ENCODE data around the gene PRSS16.

Gene PRSS16

DNA sequence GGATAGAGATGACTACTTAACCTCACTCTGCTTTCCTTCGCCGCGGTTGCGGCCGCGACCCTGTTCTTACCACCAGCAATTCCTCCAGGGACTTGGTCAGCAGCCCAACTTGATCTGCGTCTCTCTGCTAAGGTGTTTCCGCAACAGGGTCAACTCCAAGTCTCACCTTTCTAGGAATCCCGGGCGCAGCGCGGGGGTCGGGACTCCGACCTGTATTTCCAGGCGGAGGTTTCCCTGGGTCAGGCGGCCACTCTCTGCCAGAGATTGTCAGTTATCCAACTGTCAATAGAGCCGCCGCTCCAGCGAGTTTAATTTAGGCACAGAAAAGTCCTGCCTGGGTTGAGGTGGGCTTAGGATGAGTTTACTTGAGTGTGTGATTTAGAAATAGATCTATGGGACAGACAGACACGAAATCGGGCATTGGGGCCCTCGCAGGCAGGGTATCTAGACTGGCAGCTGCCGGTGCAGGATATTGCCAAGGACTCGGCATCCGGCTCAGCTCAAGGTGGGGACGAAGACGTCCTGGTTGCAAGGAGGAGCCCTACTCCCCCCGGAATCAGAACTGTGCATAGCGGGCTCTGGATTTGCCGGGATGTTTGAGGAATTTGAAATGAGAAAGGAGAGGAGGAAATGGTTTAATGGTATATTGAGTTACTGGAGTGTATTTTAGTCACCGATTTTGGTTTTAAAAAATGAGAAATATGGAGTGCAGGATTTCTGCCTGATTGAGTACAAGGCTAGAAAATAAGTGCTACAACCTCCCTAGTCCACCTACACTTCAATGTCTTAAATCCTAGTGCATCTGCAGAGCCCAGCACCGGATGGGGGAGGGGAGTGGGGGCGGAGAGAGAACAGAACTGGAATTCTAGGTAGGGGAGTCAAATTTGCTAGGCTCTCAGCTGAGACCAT, 40.9 kb downstream of the PRSS16 start:
- no peak for DNase-seq

DNA sequence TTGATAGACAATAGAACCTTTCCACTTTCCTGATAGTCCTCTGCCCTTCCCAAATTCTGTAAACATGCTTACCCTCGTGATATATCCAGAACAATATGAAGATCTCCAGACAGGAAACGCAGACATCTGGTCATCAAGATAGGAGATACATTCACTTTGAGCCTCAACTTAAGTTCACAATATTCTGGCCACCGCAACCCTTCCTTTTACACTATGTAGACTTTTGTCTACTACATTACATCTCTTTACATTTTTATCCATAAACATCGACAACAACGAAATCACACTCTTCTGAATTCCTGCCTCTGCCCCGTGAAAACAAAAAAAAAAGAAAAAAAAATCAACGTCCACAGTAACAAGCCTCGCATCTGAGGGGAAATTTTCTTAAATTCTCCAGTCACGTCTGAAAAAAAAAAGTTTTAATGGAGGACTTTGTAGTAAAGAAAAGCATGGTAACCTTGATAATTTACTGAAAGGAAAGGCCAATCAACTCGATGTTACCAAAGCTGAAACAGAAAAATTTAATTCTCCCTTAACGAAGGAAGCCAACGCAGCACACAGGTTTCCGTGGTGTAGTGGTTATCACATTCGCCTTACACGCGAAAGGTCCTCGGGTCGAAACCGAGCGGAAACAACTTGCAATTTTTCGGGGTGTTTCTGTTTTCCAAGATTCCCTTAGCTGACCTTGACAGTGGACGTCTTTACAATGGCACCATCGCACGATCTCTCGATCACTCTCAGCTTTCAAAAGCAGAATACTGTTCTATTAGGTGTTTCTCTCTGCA, 42.8 kb downstream of the PRSS16 start:
- no peak for DNase-seq

DNA sequence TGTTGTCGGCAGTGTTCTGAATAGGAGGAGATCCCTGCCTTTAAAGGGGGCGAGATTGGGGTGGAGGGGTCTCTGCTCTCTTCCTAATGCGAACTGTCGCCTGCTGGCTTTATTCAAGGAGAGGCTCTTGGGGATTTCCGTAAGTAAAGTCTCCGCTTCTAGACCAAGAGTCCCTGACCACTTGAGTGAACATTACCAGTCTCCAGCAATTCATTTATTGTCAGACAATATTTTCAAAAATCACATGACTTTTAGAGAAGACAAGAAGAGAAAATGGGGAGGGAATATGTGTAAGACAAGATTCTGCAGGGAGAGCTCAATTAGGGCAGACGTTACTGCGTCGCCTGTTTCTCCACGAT, 43.3 kb downstream of the PRSS16 start:
- no peak for DNase-seq

DNA sequence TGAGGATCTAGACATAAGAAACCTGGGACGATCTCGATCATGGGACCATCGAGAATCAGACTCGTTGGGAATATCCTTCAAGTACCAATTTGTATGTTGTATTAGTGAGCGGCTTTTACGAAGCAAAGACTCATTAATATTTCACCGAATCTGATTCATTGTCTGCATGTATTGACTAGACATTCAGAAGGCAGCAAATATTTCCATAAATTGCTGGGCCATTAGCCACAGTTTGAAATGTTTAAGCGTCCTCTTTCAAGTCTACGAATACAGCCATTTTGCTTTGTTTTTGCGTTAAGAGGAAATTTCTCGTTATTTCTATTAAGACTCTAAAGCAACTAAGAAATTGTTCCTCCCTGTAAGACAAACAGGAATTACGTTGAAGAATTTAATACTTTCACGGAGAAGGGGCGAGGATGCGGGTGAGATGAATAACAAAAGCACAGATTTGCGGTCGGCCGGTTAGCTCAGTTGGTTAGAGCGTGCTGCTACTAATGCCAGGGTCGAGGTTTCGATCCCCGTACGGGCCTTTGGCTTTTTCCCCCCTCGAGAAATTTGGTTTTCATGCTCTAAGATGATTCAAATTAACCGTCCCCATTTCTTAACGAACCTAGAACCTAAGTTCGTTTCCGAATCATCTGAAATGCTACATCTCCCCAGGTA, 46.1 kb downstream of the PRSS16 start:
- no peak for DNase-seq

DNA sequence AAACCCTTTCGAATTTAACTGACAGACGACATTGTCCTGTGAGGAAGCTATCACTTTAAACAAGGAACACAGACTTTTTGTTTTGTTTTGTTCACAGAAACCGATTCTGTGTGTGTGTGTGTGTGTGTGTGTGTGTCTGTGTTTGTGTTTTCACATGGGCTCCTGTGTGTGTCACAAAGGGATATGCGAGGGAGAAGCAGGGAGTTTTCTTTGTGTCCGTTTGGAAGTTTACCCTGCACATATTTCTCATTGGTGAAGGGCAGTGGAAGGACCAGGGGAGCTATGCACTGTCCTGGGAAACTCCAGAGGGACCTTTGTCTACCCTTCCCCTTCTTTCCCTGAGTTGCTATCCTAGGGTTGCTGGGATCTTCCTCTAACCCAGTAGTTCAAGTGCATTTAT, 46.9 kb downstream of the PRSS16 start:
- no peak for DNase-seq

DNA sequence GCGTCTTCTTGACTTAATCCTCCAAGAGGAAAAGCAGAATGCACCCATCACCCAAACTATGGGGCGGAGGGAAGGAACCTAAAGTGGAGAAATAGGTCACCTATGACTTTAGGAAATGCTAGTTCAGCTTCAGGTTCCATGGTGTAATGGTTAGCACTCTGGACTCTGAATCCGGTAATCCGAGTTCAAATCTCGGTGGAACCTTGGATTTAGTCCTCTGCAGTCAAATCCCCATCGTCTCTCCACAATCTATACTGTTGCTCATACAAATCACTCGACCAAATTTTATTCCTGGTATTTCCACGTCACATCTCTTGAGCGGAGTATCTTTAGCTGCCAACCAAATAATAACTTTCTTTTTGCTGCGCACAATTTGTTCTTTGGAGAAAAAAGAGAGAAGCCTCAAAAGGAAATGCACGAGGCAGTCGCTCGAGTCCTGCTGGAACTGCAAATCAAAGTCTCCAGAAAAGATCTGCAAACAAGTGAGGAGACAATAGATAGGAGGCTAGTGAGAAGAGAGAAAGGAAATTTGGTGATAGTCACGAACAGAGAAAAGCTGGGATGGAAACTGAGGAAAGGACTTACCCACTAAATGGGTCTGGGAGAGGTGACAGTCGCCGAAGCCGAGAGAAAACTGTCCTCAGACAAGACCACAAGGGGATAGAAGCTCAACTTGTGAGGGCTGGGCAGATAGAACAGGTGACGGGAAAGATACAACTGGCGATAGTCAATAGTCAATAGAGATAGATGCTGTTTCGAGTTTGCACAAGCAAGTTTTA, 48.0 kb downstream of the PRSS16 start:
- no peak for DNase-seq

DNA sequence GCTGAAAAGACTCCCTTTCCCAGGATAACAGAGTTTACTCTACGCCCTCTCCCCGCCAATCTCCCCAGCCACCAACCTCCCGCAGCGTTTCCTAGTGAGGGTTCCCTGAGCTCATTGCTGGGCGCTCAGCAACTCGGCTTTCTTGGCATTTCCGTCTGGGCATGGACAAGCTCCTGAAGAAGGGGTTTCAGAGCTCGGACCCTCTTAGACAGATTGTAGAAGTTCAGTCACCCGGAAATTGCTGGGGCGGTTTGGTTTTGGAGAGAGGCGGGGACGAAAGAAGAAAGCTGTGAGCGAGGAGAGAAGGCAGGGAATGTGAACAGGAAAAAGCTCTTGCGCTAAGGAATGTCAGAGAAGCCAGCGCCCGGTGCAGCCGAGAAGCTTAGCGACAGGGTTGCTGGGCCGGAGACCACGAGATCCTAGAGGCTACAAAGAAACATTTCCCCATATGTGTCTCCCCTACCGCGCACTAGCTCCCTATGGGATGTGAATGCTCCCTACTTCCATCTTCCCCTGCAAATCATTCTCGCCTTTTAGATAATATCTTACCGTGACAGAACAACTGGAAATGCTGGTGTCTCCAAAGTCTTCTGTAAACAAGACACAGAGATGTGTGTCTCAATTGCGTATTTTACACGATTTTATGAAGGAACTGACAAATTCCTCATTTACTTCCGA, 48.7 kb downstream of the PRSS16 start:
- DNase-seq, result no peak

DNA sequence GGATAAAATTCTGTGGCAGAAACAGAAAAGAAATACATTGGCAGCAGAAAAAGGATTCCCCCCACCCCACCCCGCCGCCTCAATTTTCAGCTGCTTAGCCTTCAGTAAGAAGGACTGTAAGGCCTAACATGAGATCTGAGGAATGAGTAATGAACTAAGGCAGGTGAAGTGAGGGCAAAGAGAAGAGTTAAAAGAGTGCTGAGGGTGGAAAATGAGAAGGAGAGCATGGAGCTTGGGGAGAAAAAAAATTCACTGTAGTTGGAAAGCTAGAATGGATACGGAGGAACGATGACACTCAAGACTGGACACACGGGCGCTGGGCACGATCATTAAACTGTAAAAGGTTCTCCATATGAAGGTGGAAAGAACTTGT, 50.0 kb downstream of the PRSS16 start:
- DNase-seq, result no peak

DNA sequence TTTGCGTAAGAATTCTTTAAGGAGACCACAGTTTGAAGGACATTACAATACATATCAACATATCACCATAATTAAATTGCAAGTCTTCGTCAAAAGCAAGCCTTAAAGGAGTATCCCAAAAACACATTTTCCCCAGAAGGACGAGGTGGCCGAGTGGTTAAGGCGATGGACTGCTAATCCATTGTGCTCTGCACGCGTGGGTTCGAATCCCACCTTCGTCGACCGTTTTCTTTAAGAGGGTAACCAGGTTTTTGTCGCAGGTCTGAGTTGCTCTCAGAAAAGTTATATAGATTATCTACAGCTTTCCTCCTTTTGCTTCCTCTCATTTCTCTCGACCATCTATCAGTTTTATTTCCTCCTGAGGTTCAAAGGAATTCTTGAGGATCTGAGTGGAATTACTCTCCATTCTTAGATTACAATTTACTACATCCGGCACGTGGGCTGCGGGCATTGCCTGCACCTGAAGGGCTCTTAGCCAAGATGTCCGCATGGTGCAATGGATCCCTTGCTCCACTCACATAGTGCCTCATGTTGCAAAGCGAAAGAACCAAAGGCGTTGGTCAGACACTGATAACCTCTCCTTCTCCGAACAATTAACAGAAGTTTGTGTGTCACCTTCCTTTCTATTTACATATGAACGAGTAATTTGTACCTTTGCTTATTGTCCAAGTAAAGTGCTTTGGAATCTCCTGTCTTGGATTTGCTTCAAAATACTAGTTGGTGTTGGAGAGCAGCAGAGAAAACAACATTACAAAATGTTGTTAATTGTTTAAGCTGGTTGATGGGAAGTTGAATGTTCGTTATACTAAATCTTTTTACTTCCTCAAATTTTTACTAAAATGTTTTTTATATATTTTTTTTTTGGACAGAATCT, 50.6 kb downstream of the PRSS16 start:
- peak; percentile 28 to 45 for DNase-seq

DNA sequence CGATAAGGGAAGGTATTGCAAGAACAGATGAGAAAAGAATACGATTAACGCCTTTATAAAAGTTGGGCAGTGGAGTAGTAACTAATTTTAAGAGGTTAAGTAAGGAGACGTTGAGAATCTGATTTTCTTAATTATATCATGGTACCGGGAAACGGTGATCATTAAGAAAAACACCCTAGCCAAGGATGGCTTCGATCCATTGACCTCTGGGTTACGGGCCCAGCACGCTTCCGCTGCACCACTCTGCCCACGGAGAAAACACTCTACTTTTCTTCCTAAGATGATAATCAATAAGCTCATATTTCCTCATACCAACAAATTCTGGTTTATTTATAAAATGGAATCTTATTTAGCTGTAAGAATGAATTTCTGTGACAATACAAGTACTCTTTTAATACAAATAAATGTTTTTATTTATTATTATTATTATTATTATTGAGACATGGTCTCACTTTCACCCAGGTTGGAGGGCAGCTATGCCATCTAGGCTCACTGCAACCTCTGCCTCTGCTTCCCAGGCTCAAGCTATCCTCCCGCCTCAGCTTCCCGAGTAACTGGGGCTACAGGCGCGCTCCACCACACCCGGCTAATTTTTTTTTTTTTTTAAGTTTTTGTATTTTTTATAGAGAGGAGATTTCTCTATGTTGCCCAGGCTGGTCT, 56.2 kb downstream of the PRSS16 start:
- no peak for DNase-seq

All from activated CD4-positive, alpha-beta T cell treated with anti-CD3 and anti-CD28 coated beads, Interleukin-2, amount 50 U/mL, for 48 hours (primary cell).